ENCODE measurements around the gene PGM5.
"Not testable (repeated sequence)": the region's sequence is repeated elsewhere in the genome, so short reads cannot be mapped to it uniquely, and the experiment has no call there.

- TF ChIP-seq CTCF, POLR2A (IDR thresholded peaks at IDR 0.05): not testable (repeated sequence)
Measured at GRCh38 chr9:68307654-68308053, 48.8 kb upstream of the PGM5 start.
